SK-N-SH (cell line): Measurements from ENCODE around the gene KCNJ10. TPM values are rescaled to one million over a fixed set of nuclear protein-coding genes. Genes with fewer than 3 reads are reported as not detected.

Experiments used
- CTCF ChIA-PET: fragments of 300-600, 350-600 bp; formaldehyde crosslinking; extraction: SDS; loops from one replicate; lab custom pipeline; 2021; lab: Yijun Ruan, JAX
- POLR2A ChIA-PET: fragments of 350-600 bp; sonication (Branson Sonifier 250); formaldehyde crosslinking; extraction: SDS; loops from one replicate; lab custom pipeline; 2020; ENCODE audit warnings: antibody characterized with exemption, inconsistent platforms; lab: Yijun Ruan, JAX
- DNase-seq: peaks from one replicate; pipeline ENCODE4 v3.0.0; 2012
- H2AFZ ChIP-seq: fragments of 200-600 bp; sonication (generic); 2 replicates; pipeline ENCODE4 v1.8.1; 2016; ENCODE audit warnings: antibody characterized with exemption, mild to moderate bottlenecking, low read depth
- H3F3A ChIP-seq: fragments of 200-600 bp; sonication (generic); replicated peaks from 2 replicates; pipeline ENCODE3; 2016; ENCODE audit warnings: antibody characterized with exemption, mild to moderate bottlenecking; ENCODE audit not compliant: insufficient read depth
- H3K27ac ChIP-seq, 2 experiments: fragments of 200-500 bp in 1 of 2; fragments of 200-600 bp in 1 of 2; sonication (Bioruptor generic) in 1 of 2; sonication (generic), shearing (Covaris generic) in 1 of 2; 2 replicates each; pipeline versions ENCODE4 v1.5.1 to v1.6.1; 2014 to 2016; ENCODE audit warnings: low read depth in 2 of 2, inconsistent platforms in 1 of 2, low read length in 1 of 2, mild to moderate bottlenecking in 1 of 2, mixed read lengths in 1 of 2
- H3K27me3 ChIP-seq: fragments of 200-600 bp; sonication (generic), shearing (Covaris generic); 2 replicates; pipeline ENCODE4 v1.6.1; 2016; ENCODE audit warnings: mixed run types; ENCODE audit not compliant: insufficient read depth
- H3K36me3 ChIP-seq, 2 experiments: fragments of 200-500 bp in 1 of 2; fragments of 200-600 bp in 1 of 2; sonication (Bioruptor generic) in 1 of 2; sonication (generic) in 1 of 2; replicated peaks in 1 of 2; 2 replicates each; pipeline versions ENCODE3 to v1.5.1; 2014 to 2016; ENCODE audit warnings: low read length in 1 of 2, mild to moderate bottlenecking in 1 of 2; ENCODE audit not compliant: insufficient read depth in 2 of 2, control insufficient read depth in 1 of 2
- H3K4me1 ChIP-seq, 2 experiments: fragments of 200-500 bp in 1 of 2; fragments of 200-600 bp in 1 of 2; sonication (Bioruptor generic) in 1 of 2; sonication (generic), shearing (Covaris generic) in 1 of 2; 2 replicates each; pipeline versions ENCODE4 v1.5.1 to v1.6.1; 2014 to 2016; ENCODE audit warnings: low read depth in 1 of 2, low read length in 1 of 2, mixed run types in 1 of 2; ENCODE audit not compliant: insufficient read depth in 2 of 2, control insufficient read depth in 1 of 2
- H3K4me2 ChIP-seq: fragments of 200-600 bp; sonication (generic), shearing (Covaris generic); 2 replicates; pipeline ENCODE4 v1.6.1; 2017; ENCODE audit warnings: mixed run types
- H3K4me3 ChIP-seq, 2 experiments: fragments of 200-500 bp in 1 of 2; fragments of 200-600 bp in 1 of 2; sonication (Bioruptor generic) in 1 of 2; sonication (generic), shearing (Covaris generic) in 1 of 2; 2 replicates each; pipeline versions ENCODE4 v1.5.1 to v1.8.1; 2014 to 2016; ENCODE audit warnings: low read depth in 2 of 2, inconsistent platforms in 1 of 2, low read length in 1 of 2, mild to moderate bottlenecking in 1 of 2, mixed read lengths in 1 of 2, moderate library complexity in 1 of 2
- H3K79me2 ChIP-seq: fragments of 200-600 bp; sonication (generic); 2 replicates; pipeline ENCODE4 v1.8.1; 2017; ENCODE audit warnings: mild to moderate bottlenecking; ENCODE audit not compliant: insufficient read depth
- H3K9ac ChIP-seq: fragments of 200-600 bp; sonication (generic); 2 replicates; pipeline ENCODE4 v1.6.1; 2017; ENCODE audit warnings: mixed run types
- H3K9me2 ChIP-seq: fragments of 200-600 bp; sonication (generic); 2 replicates; pipeline ENCODE4 v1.6.1; 2017; ENCODE audit warnings: mixed run types
- H3K9me3 ChIP-seq: fragments of 200-600 bp; sonication (generic); 2 replicates; pipeline ENCODE4 v1.6.1; 2017; ENCODE audit warnings: mixed run types, mild to moderate bottlenecking, moderate library complexity
- H4K20me1 ChIP-seq: fragments of 200-600 bp; sonication (generic); 2 replicates; pipeline ENCODE4 v1.6.1; 2017; ENCODE audit warnings: mild to moderate bottlenecking, mixed run types; ENCODE audit not compliant: insufficient read depth
- CHD2 ChIP-seq: fragments of 150-350 bp; IDR thresholded peaks from 2 replicates; pipeline ENCODE4 v1.6.1; 2018; ENCODE audit warnings: low read length; ENCODE audit not compliant: partially characterized antibody
- CTCF ChIP-seq: fragments of 200-600 bp; sonication (generic); IDR thresholded peaks from 2 replicates; pipeline ENCODE4 v1.6.1; 2017; ENCODE audit warnings: antibody characterized with exemption, mild to moderate bottlenecking, moderate library complexity
- EP300 ChIP-seq, 2 experiments: IDR thresholded peaks; 2 replicates each; pipeline versions ENCODE4 v1.4.0 to v1.6.1; 2012; ENCODE audit warnings: borderline replicate concordance in 1 of 2, low read depth in 1 of 2, low read length in 1 of 2
- EZH2phosphoT487 ChIP-seq: fragments of 200-600 bp; sonication (generic); IDR thresholded peaks from 2 replicates; pipeline ENCODE4 v1.6.1; 2017; ENCODE audit warnings: low read depth, mixed run types, mild to moderate bottlenecking, antibody characterized with exemption, moderate library complexity, borderline replicate concordance
- FOXJ3 ChIP-seq: sonication (generic); formaldehyde crosslinking; IDR thresholded peaks from 2 replicates; pipeline ENCODE4 v1.5.1; 2020; ENCODE audit warnings: mild to moderate bottlenecking, missing genetic modification reagents
- FOXM1 ChIP-seq: IDR thresholded peaks from 2 replicates; pipeline ENCODE4 v1.4.0; 2012; ENCODE audit warnings: low read depth, mild to moderate bottlenecking
- IRF3 ChIP-seq: fragments of 150-350 bp; IDR thresholded peaks from 2 replicates; pipeline ENCODE4 v1.6.1; 2016; ENCODE audit warnings: mild to moderate bottlenecking, low read depth, low read length
- JUND ChIP-seq: IDR thresholded peaks from 2 replicates; pipeline ENCODE4 v1.4.0; 2012
- MAX ChIP-seq: IDR thresholded peaks from 2 replicates; pipeline ENCODE4 v1.4.0; 2012; ENCODE audit warnings: low read depth
- MEF2A ChIP-seq: IDR thresholded peaks from 2 replicates; pipeline ENCODE4 v1.4.0; 2012; ENCODE audit warnings: low read depth, borderline replicate concordance
- NRF1 ChIP-seq: IDR thresholded peaks from 2 replicates; pipeline ENCODE4 v1.6.1; 2012; ENCODE audit warnings: low read depth, mild to moderate bottlenecking, low read length
- SIN3A ChIP-seq: IDR thresholded peaks from 2 replicates; pipeline ENCODE4 v1.6.1; 2012; ENCODE audit warnings: low read depth, mild to moderate bottlenecking, low read length, moderate library complexity, borderline replicate concordance
- TCF12 ChIP-seq: IDR thresholded peaks from 2 replicates; pipeline ENCODE4 v1.4.0; 2012
- YY1 ChIP-seq: IDR thresholded peaks from 2 replicates; pipeline ENCODE4 v1.4.0; 2012; ENCODE audit warnings: low read depth, mild to moderate bottlenecking
- WGBS: methylation state at CpG from one replicate; pipeline ENCODE4 v1.1.6; 2017; ENCODE audit warnings: low lambda C conversion rate; 5-methylcytosine and 5-hydroxymethylcytosine counted together
- polyA plus RNA-seq, 3 experiments: library from polyadenylated mRNA; depleted of rRNA; stranded (reverse); fragments of >200 nt; gene quantifications; 2 replicates each; pipeline ENCODE4 v1.2.3, GENCODE V29; 2012

The KCNJ10 gene
- polyA plus RNA-seq, 1 of the 3 experiments (the other 2 are of a cell fraction), result not detected

- H3K4me2 ChIP-seq, result no peak overlapping the region
- no peak overlapping the region for H3K27ac ChIP-seq
- CTCF ChIA-PET, result interaction anchor here (1.1 to 14.2 kb wide), 3 partner anchors 10 to 29 kb away, joined by 3 to 163 read pairs (median 74); no protein-coding TSS in a partner anchor
- DNase-seq, result no peak
- no peaks in the 10 kb centered on the region for H3K9me3 ChIP-seq
- H2AFZ ChIP-seq, result no peak overlapping the region
- no peaks in the 10 kb centered on the region for H3K36me3 ChIP-seq
- H3K27me3 ChIP-seq, result peaks cover 15% of the 10 kb centered on the region
- TF ChIP-seq EZH2phosphoT487 (no peak), MEF2A (no peak), FOXM1 (no peak), MAX (no peak), CHD2 (no peak), SIN3A (no peak), JUND (no peak), NRF1 (no peak), TCF12 (no peak), FOXJ3 (CRISPR knock-in tag) (no peak)
- TF ChIP-seq, all 33 proteins: peak for 0
- Histone ChIP-seq H3K4me1 (peaks cover 0 to 5% of the 10 kb centered on the region in 2 experiments; a peak in 1 of 4 replicates), H3K4me3 (no peak overlapping the region), H3K79me2 (no peaks in the 10 kb centered on the region), H3K9ac (no peak overlapping the region), H4K20me1 (no peaks in the 10 kb centered on the region), H3F3A (no peaks in the 10 kb centered on the region), H3K9me2 (no peaks in the 10 kb centered on the region)
- 14% methylated on average over 4 of the region's 4 CpGs for WGBS
- POLR2A ChIA-PET, result no interaction called here
Observed at GRCh38 chr1:160074865-160075264, 4.9 kb upstream of the KCNJ10 start.

- no peaks in the 10 kb centered on the region for H4K20me1 ChIP-seq
- H2AFZ ChIP-seq, result no peak overlapping the region
- H3K9me3 ChIP-seq, result no peaks in the 10 kb centered on the region
- H3K4me1 ChIP-seq, result peaks cover 0 to 9% of the 10 kb centered on the region in 2 experiments; a peak in 1 of 4 replicates
- no peaks in the 10 kb centered on the region for H3K36me3 ChIP-seq
- H3K27ac ChIP-seq, result no peak overlapping the region
- ChIA-PET CTCF (interaction anchor here (1.0 to 14.2 kb wide), 7 partner anchors 14 to 181 kb away, joined by 3 to 163 read pairs (median 3); no protein-coding TSS in a partner anchor), POLR2A (no interaction called here)
- WGBS, result 65% methylated on average over 5 of the region's 5 CpGs
- no peaks in the 10 kb centered on the region for H3K79me2 ChIP-seq
- peaks cover 27% of the 10 kb centered on the region for H3K27me3 ChIP-seq
- no peak overlapping the region for H3K4me3 ChIP-seq
- H3F3A ChIP-seq, result no peaks in the 10 kb centered on the region
- DNase-seq, result no peak
- TF ChIP-seq IRF3 (no peak), CHD2 (no peak), NRF1 (no peak), CTCF (no peak), EP300 (IDR thresholded peaks at IDR 0.05; ENCODE audit: borderline replicate concordance in 1 of 2, low read depth in 1 of 2, low read length in 1 of 2) (no peak), YY1 (no peak)
- no peaks in the 10 kb centered on the region for H3K9me2 ChIP-seq
- H3K9ac ChIP-seq, result no peak overlapping the region
- H3K4me2 ChIP-seq, result no peak overlapping the region
Observed at GRCh38 chr1:160071289-160071688, 1.3 kb upstream of the KCNJ10 start.
